GM19238 (cell line): ENCODE results near the gene PTGES2.

Experiments used
- DNase-seq: peaks from one replicate; pipeline ENCODE4 v3.0.0; 2011; ENCODE audit warnings: low spot score; ENCODE audit not compliant: insufficient read length

The PTGES2 gene

DNA sequence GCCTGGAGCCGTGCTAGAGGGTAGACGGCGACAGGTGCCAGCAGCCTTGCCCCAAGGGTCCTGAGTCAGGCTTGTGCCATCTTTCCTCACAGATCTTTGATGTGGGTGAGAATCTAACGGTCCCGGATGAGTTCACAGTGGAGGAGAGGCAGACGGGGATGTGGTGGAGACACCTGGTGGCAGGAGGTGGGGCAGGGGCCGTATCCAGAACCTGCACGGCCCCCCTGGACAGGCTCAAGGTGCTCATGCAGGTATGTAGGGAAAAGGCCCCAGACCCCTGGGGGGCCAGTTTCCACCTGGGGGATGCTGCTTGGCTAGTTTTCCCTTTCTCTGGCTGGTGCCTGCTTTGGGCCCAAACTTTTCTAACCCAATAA lies 24.0 kb downstream of the PTGES2 start:
- no peak for DNase-seq

DNA sequence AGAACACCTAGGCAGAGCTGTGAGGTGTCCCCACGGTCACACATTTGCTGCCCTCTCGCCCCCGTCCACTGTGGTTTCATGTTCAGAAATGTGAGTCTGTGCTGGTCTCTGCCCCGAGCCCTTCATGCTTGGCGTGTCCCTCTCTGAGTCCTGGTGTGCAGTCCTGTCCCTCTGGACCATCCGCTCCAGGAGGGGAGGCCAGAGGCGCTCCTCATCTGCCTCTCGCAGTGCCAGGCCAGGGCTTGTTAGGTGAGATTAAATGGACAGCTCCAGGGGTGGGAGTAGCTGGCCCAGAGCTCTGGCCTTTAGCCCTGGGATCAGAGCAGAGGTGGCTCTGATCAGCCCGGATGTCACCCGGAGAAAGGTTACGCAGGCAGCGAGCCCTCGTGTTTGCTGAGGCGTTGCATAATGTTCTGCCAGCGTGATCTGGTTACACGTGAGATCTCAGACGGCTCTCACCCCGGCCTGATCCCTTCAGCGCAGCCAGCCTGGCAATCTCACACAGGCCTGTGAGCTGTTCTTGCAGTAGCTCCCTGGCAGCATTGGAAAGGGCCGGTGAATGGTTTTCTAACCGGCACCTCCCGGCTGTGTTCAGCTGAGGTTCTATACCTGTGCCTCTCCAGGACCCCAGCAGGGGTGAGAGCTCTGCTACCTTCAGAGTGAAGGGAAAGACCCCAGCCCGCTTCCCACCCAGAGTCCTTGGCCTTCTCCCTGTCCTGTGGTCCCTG lies 24.5 kb downstream of the PTGES2 start:
- DNase-seq, result no peak

DNA sequence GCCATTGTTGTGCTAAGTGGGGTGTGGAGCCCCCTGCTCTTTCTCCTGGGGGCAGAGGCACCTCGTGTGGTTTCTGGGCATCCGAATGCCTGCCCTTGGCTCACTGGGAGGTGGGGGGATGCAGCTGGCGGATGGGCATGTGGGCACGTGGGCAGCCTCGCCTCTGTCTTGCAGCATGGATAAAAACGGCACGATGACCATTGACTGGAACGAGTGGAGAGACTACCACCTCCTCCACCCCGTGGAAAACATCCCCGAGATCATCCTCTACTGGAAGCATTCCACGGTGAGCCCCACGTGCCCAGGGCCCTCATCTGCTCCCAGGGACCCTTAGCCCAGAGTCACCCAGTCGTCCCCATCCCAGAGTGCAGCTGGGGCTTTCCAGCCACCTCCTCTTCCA lies 25.3 kb downstream of the PTGES2 start:
- no peak for DNase-seq

DNA sequence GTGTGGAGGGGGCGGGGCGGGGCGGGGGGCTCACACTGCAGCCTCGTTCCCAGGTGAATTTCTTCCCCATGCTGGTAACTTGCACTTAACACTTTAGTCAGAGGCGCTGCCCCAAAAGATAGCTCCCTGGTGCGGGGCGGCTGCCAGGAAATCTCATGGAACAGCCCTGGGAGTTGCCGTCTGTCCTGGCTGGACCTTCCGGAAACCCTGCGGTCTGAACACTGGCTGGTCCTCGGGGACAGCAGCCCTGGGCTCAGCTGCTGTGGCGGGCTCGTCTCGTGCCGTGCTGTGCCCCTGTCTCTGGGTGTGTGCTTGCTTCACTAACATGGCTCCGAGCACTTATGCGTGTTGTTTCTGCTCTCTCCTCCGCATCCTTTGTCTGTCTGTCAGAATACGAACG lies 25.8 kb downstream of the PTGES2 start:
- DNase-seq, result no peak

DNA sequence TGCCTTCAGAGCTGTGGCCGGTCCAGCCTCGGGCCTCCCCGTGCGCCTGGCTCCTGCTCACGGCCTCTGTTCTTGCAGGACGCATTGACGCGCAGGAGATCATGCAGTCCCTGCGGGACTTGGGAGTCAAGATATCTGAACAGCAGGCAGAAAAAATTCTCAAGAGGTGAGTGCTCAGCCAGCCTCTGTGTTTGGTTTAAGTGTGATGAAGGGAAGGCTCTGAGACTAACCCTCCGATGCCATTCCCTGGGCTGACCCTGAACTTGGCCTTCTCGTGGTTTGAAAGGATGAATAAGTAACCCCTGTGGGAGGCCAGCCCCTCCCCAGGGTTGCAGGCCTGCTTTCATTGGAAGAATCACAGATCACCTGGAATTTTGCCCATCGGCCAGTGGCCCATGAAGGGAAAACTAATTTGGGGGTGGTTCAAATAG lies 26.3 kb downstream of the PTGES2 start:
- no peak for DNase-seq

DNA sequence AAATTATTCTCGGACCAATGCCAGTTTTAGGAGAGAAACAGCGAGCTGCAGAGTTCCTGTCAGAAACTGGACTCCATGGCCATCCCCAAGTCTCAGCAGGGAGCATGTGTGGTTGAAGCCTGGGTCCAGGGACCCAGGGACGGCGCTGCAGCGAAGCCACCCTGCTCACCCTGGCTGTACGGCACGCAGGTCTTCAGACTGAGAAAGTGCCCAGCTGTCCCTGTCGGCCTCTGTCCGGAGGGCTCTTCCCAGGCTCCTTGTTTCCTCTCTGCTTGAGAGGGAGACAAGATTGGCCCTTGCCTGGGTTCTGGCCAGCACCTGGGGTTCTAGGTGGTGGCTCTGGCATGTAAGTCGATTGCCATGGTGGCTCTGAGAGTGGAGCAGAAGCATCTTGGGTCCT lies 26.9 kb downstream of the PTGES2 start:
- no peak for DNase-seq

DNA sequence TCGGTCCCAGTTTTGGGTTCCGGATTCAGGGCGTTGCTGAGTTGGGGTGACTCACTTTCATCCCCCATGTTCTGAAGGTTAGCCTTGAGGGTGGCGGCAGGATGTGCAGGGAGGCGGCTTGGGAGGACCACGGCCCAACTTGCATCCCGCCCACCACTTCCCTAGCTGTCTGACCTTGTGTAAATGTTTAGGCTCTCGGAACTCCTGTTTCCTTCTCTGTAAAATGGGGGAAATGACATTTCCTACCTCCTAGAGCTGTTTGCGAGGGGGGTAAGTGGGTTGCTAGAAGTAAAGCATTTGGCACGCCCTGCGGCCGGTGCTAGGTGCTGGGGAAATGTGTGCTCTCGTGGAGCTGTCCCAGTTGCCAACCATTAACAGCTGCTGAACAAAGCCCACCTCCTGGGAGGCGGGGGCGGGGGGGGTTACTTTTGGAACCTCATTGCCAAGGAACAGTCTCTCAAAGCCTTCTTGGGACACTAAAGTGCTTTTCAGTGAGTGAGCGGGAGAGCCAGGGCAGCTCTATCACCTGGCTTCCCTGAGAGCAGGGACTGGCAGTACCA lies 27.5 kb downstream of the PTGES2 start:
- no peak for DNase-seq

DNA sequence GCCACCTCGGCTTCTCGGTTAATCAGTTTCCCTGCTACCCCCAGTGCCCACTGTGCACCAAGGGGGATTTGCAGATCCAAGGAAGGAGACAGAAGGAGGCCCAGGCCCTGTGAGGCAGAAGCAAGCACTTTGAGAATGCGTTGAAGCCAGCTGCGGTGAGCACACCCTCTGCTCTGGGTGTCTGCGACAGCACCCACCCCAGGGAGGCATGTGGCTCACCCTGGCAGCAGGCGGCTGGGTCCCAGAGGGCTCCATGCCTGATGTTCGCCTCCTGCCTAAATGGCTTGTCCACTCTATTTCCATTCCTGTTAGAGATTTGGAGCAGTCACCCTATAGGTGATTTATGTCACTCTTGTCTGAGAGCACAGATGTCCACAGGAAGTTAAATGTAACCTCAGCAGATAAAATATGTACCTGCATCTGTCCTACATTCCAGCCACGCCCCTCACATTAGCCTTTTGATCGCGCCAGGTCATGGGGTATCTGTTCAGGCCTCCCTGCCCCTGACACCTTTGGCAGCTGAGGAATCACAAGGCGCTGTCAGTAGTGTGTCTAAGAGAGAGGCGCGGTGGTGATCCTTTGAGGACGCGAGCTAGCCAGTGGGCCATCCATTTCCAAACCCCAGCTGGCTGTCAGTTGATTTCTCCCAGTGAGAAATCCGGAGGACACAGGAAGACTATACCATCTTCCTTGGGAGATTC lies 28.1 kb downstream of the PTGES2 start:
- DNase-seq, result no peak

DNA sequence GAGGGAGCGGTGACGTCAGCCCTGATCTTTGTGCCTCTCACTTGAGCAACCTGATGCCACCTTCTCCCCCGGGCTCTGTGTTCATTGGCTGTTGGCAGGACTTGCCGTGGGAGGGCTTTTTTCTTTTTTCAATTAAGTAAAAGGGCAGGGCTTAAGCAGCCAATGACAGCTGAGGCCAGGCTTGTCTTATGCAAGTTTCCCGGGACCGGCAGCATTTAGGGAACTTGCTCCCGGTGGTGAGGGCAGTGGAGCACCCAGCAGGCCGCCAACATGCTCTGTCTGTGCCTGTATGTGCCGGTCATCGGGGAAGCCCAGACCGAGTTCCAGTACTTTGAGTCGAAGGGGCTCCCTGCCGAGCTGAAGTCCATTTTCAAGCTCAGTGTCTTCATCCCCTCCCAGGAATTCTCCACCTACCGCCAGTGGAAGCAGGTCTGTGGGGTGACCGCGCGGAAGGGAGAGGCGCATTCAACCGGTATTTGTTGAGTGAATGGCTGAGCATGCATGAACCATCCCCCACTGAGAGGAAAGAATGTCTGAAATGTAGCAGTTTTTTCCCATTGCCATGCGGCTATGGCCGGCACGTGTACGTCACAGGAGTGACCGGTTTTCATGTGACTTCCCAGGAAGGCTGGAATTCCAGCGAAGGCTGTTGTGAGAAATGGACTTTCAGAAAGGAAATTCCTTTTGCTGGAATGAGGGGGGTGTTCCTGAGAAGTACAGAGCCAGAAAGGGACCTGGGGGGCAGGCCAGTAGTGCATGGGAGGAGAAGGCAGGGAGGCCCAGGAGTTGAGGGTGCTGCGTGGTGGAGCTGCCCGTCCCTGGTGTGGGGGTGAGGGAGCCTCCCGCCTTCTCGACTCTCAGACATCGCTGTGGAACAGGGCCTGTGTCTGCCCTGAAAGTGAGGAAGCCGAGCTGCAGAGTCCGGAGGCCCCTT lies 29.0 kb downstream of the PTGES2 start:
- DNase-seq, result no peak

DNA sequence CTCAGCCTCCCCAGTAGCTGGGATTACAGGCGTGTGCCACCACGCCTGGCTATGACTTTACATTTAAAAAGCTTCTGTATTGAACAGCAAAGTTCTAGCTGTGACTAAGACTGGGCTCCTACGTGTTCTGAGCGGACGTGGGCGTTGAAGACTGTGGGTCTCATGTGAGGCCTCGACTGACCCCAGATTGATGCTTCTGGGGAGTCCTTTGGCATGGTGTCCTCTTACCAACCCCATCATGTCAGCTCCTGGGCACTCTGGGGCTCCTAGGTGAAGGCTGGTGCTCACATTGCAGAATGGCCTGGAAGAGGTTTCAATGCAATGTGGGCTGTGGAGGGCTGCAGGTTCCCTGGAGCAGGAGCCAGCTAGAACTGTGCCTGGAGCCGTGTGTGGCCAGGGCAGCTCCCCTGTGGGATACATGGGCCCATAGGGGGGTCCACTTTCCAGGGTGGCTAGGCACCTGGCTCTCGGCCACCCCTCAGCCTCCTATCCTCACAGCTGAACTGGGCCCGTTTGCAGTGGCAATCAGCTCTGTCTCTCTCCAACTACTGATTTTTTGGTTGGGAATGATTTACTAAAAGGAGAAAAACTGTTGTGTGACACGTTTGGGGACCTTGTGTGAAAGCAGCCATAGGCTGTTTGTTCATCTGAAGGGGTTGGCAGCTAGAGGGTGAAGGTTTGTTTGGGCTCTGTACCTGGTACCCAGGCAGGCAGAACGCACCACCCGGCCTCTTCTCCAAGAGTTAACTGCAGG lies 29.8 kb downstream of the PTGES2 start:
- no peak for DNase-seq

DNA sequence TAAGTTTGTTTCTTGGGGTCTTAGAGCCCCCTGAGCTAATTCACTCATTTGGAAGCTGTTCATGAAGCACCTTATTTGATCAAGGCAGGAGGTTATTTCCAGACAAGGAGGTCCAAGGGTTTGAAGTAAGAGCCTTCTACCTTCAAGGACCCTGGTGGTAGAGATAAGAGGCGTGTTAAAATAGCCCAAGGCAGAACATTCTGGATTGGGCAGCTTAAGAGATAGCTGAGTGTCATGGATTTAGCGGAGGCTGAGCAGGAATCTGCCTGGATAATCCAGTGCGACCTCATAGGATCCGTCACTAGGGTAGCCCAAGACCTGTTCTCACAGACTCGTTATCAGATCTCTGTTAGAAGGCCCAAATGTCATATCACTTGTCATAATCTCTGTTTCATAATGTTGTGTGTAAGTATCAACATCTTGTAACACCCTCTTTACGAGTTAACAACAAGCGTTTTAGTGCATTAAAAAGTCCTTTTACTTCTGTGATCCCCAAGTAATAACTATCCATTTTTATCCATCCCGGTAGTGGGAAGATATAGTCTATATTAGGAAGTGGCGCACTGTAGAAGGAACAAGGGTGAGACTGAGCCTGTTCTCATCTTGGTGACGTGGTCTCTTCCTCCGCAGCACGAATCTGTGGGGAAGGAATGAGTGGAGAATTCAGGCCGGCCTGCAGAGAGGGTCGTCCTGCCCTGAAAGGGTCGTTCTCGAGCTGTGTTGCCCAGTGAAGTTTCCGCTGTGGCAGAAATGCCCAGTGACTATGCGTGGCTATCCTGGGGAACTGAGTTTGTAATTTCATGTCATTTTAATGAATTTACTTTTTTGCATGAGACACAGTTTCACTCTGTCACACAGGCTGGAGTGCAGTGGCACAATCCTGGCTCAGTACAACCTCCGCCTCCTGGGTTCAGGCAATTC lies 30.7 kb downstream of the PTGES2 start:
- no peak for DNase-seq

DNA sequence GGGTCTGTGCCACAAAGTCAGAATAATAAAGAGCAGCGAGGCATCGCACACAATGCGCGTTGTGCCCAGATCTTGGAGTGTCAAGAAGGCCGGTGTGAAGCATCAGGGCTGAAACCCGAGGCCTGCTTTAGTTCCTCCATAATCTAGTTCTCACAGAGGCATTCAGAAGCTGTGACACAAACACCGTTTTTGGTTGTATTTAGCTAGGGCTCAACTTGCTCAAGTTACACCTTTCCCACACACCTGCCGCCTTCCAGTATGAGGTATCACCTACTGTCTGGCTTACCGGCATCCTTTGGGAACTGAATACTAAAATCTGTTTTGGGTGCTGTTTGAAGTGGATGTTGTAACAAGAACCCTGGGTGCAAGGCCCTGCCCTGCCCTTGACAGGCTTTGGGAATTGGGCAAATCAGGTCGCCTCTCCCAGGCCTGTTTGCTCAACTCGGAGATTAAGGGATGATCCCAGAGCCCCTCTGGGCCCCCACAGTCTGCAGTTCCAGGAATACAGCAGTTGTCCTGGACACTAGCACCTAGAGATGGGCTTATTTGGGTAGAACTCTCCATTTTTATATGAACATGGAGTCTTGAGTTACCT lies 32.5 kb downstream of the PTGES2 start:
- no peak for DNase-seq

DNA sequence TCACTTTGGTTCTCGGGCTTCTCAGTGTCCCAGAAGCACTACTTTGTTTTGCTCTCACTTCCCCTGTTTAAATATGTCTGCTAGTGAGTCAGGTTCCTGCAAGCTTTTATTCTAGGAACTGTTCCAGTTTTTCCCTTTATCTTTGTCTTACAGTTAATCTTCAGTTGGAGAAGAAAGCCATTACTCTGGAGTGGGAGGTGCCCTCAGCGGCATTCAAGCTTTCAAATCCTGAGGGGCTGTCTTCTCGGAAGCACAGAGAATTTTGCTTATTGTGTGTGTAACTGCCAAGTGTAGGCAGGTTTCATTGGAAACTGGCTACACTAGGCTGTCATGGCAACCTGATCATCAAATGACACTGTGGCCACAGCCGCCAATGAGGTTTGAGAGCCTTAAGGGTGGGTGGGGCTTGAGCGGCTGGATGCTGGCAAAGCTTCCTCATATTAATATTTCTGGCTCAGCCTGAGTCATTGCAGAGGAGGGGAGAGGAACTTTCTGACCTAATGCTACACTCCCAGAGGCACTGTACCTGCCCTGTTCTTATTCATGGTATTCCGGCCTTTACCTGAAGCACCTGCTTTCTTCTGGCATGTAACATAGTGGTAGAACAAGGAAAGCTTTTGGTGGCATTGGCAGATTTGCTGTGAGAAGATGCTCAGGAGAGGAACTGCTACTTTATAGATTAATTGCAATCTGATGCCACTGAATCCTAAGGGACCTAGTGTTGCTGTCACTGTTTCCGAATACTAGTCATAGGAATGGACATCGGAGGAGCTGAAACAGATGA lies 33.2 kb downstream of the PTGES2 start:
- peak; percentile 84 for DNase-seq

DNA sequence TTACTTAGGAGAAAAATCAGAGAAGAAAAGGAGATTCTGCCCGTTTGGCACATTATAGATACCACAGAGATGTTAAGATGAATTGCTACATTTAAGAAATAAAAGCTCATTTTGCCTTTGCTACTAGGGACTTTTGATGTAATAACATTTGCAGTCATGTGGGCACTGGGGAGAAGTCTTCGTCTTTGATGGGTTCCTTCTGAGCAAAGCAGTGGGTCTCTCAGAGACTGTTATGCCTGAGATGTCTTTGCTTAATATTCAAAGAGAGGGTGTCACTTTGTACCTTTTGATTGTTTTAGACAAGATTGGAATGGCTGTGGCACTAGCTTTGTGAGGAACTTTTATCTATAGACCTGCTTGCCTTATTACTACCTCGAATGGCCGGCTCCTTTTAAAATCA lies 34.5 kb downstream of the PTGES2 start:
- no peak for DNase-seq

DNA sequence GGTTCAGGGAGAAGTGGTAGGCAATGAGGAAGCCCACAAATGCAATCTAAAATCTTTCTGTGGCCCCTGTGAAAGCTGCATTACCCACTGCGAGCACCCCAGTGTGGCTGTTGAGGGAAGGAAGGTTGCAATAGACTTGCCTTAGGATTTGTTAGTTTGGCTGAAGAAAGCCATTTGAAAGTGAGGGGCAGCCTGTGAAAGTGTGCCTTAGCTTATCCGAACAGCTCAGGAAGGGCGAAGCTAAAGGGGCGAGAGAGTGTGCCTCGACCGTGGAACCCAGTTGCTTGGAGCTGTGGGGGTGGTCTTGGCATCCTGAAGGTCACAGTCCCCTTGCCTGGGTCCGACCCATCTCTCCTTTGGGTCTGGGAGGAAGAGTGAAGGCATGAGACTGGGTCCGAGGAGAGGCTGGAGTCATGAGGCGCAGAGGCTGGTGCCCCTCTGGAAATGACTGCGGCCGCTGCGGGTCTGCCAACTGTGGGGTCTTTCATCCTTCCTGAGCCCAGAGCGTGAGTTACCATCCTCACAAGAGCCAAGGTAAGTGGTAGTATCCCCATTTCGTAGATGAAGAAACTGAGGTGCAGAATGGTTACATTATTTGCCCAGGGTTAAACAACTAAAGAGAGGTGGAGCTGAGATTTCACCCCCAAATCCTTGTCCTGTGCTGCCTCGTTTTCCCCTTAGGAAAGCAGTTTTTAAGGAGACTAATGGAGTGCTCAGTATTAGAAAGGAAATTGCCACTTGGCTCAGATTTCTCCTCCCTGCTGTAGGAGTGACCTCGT lies 35.1 kb downstream of the PTGES2 start:
- no peak for DNase-seq

DNA sequence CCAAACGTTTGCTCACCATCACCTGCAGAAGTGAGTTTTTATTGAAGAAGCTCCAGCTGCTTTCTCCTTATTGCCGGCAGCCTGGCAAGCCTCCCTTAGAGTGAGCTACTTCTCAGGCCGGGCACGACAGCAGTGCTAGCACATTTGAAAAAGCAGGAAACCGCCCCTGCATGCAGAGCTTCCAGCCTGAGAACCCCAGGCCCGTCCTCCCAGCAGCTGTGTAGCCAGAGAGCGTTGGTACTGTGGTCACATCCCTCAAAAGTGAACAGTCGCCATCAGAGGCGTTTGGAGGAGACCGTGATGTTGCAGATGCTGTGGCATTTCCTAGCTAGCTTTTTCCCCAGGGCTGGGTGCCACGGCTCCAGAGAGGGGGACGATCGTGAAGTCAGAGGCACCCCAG lies 36.0 kb downstream of the PTGES2 start:
- DNase-seq, result no peak

DNA sequence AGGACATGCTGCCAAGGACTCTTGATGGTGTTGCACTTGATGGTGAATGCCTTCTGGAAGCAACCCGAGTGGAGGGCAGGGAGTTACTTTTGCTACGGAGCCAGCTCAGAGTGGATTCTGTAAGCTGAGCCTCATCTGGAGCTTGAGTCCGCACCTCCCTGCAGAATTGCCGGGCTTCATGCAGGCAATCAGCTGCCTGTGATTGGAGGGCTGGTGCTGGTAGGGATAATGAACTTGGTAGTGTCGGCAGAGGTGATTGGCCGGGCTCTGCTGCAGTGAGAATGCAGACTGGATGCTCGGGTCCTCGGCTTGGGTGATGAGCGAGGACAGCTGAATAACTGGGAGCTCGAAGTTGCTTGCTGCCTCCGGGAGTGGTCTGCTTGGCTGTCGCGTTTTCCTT lies 36.4 kb downstream of the PTGES2 start:
- DNase-seq, result no peak

DNA sequence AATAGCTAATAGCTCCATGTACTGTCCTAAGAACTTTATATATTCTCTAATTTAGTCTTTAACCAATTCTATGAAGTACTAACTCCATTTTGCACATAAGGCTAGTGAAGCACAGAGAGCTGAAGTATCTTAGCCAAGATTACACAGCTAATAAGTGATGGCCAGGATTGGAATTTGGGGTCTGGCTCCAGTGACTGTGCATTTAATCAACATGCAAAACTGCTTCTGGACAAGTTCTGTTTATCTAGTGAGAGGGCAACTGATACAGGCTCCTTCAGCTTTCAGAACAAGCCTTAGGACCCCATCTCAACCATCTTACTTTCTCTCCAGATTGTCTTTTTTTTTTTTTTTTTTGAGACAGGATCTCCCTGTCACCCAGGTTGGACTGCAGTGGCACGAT lies 38.2 kb downstream of the PTGES2 start:
- no peak for DNase-seq
